ENCODE measurements around the gene CROCC2.

Gene CROCC2

GRCh38 chr2:240893363-240893844 lies 12.7 kb upstream of the CROCC2 start:
- no peak for DNase-seq

GRCh38 chr2:240894006-240894405 lies 12.1 kb upstream of the CROCC2 start:
- DNase-seq: no peak

DNA sequence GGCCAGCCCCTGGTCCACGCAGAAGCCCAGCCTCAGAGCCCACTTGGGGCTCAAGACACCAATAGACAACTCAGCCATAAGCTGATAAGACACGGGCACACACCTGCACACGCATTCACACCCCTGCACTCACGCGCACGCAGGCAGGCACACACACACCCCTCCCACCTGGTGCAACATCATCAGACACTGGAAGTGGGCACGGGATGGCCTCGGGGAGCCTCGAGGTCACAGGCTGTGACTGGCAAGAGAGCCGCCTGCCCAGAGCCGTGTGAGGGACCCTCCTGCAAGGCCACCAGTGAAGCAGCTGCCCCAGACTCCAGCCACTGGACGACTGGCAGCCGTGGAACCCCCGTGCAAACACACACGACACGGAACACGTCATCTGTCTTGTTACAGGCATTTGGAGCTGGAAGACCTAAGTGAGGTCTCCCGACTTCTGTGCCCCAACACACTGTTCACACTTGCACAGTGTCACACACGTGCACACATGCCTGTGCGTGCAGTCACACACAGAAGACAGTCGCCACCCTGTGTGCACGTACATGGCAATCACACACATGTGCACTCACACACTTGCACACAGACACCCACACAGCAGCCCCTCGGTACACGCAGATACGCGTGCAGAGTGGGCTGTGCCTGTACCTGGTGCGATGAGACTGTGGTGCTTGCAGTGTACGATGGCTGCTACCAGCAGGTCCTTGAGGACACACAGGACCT lies 11.1 kb upstream of the CROCC2 start:
- DNase-seq: no peak

DNA sequence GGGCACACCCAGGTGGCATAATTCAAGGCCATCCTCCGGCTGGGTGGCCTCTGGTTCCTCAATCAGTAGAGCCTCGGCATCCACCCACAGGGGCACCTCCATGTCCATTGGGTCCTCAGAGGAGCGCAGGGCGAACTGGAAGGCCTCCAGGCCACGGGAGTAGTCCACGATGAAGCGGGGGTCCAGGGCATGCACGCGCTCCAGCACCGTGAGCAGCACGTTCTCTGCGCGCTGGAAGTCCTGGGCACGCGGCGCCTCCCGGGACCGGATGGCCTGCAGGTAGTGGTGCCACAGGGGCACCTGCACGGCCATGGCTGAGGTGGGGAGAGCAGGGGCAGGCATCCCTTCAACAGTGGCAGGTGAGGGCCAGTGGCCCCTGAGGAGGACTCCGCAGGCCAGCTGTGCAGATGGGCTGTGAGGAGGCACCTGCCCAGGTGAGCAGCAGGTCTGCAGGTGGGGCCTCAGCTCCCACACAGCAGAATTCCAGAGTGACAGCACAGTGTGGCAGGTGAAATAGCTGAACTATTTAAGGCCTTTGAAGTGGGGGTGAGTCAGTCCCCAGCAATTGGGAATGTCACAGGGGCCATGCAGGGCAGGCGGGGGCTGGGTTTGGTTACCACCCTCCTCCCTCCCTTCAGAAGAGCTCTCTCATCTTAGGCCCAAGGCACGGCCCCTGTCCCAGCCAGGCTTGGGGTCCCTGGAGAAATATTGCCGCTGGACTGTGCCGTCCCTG lies 10.3 kb upstream of the CROCC2 start, which contains the start of gene MAB21L4:
Gene MAB21L4, minus strand, starts transcription at position 501 of the 733 bp plus-strand sequence. Its CDS starts 159 bp downstream, at position 342.
- DNase-seq: no peak

- DNase-seq: no peak
Observed at GRCh38 chr2:240896394-240896793, 9.7 kb upstream of the CROCC2 start.

GRCh38 chr2:240896871-240897692 lies 9.1 kb upstream of the CROCC2 start:
- no peak for DNase-seq

- no peak for DNase-seq
Observed at GRCh38 chr2:240898108-240898730, 7.9 kb upstream of the CROCC2 start.

DNA sequence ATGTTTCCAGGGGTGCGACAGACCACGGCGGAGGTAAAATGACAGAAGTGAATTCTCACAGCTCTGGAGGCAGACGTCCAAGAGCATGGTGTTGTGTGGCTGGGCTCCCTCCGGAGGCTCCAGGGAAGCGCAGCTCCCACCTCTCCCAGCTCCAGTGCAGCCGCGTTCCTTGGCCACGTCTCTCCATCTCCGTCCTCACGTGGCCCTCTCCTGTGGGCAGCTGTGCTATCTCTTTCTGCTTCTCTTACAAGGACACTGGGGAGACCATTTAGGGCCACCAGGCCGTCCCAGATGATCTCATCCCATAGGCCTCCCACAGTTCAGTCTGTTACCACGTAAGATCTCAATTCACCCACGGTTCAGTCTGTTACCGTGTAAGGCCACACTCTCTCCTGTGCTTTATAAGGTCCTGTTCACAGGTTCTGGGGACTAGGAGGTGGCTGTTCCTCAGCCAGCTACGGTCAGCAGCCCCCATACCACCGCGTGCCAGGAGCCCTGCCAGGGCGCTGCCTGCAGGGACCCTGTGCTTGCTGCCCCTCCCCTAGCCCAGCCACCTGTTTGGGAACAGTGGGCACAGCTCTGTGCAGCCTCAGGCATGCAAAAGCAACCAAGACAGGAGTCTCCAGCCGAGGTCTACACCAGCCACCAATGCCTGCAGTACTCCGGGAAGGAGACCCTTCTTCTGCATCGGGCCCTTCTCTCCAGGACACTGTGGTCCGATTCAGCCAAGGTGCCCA lies 7.2 kb upstream of the CROCC2 start:
- no peak for DNase-seq

GRCh38 chr2:240899468-240899865 lies 6.7 kb upstream of the CROCC2 start:
- no peak for DNase-seq

DNA sequence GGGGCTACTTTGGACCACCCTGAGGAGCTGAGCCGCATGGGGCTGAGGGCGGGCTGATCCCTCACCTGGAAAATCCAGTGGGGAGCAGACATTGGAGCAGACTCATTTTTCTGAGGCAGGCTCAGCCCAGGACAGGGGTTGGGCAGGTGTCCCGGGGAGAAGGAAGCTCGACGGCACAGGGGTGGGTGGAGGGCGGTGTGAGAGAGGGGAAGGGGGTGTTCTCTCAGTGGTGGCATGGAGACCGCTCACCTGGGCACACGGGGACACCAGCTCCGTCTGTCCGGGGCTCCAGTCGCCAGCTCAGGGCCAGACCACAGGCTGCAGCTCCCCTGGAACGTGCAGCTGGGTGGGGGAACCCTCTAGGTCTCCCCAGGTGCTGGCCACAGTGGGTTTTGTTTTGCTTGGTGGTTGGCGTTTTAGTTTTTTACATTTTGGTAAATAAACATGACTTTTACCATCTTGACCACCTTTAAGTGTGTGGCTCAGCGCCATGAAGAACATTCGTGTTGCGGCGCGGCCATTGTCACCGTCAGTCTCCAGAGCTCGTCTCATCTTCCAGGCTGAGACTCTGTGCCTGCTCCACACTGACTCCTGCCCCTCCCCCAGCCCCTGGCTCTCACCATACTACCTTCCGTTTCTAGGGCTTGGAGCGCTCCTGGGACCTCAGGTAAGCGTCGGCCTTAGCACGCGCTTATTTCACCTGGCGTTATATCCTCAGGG lies 5.8 kb upstream of the CROCC2 start:
- no peak for DNase-seq

GRCh38 chr2:240901986-240902614 lies 4.0 kb upstream of the CROCC2 start:
- no peak for DNase-seq

DNA sequence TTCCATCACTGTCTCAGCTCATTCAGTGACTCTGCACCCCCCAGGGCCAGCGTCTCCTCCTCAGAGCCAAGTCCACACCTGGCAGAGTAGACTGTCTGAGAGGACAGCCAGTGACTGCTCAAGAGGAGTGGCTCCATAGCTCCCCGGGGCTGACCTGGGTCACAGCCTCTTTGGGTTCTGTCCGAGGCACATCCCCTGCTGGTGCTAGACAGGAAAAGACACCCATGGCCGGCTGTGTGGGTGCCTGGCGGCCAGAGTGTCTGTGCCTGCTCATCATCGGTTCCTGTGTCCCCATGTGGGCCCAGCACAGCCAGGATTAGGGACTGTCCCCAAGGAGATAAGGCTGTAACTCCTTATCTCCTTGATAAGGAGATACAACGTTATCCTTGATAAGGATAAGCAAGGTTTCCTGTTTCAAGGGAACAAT lies 3.5 kb upstream of the CROCC2 start:
- no peak for DNase-seq

- no peak for DNase-seq
Observed at GRCh38 chr2:240903191-240904060, 2.7 kb upstream of the CROCC2 start.

- DNase-seq: no peak
Observed at GRCh38 chr2:240904216-240905175, 1.6 kb upstream of the CROCC2 start.

DNA sequence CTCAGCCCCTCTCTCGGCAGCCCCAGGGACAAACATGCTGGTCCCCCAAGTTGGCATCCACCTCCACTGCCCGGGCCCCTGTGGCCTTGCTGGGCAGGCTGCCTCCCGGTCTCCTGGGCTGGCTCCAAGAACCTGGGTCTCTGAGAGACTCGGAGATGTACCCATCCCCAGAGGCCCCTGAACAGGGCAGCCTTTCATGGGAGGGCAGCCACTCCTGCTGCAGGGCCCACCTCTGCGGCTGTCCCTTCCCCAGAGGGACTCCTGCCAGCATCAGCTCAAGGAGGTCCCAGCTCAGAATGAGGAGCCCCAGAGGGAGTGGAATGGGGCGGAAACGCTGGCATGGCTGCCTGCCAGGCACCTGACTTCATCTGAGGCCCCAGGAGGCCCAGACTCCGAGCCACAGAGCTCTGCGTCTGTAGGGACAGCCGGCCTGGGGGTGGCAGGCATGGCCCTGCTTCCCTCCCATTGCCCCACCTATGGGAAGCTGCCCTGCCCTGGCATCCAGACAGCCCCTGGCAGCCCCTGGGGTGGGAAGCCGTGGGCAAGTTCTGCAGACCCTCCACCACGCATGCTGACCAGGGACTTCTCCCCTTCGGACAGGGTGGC lies 857 bp upstream of the CROCC2 start:
- DNase-seq: peak; percentile 22

GRCh38 chr2:240906911-240907590 lies 915 bp downstream of the CROCC2 start:
- no peak for DNase-seq

GRCh38 chr2:240909216-240909974 lies 3.3 kb downstream of the CROCC2 start:
- DNase-seq: no peak

All from hematopoietic multipotent progenitor cell treated with erythropoietin and hydrocortisone succinate and interleukin-3 and kit ligand, for 4 days (in vitro differentiated cells).